ENCODE results near the gene IDI2.
A peak's percentile ranks its signal among the peaks of the same experiment; 100 is the strongest.

IDI2 gene

GRCh38 chr10:987620-987869 is 38.1 kb downstream of the IDI2 start:
- Histone ChIP-seq H3K79me2 (ENCODE audit: low read length) (peaks cover 55% of the 10 kb centered on the region), H2AFZ (ENCODE audit: low read depth, low read length) (peak overlapping the region; percentile 81; the same call in 1 of the 2 replicates)

DNA sequence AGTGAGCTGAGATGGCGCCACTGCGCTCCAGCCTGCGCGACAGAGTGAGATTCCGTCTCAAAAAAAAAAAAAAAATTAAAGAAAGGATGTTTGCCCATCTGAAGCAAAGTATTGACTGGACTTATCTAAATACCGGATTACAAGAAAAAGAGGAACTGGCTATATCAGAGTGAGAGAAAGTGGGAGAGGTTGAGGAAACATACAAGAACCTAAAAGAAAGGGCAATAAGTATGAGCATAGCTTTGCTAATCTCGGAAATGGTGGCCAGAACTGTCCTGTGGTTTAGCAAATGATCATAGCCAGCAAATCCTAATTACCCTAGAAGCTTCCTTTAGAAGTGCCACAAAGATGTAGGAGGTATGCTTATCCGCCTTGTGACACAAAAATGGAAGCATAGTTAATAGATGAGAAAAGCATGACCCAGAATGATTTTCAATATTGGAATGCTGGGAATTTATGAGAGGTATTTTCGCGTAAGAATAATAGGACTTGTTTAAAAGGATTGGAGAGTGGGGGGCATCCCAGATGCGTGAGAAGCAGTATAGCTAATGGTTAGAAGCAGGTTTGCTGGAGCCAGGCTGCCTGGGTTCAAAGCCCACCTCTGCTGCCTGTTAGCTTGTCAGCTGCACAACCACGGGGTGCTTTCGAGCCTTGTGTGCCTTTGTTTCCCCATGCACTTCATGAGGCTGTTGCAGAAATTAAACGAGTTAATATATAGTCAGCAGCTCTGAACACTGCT is 38.6 kb downstream of the IDI2 start:
- H3K9me3 ChIP-seq (ENCODE audit: insufficient read depth, low read length), result no peaks in the 10 kb centered on the region
- H2AFZ ChIP-seq (ENCODE audit: low read depth, low read length), result no peak overlapping the region
- TF ChIP-seq, protein P1, sequence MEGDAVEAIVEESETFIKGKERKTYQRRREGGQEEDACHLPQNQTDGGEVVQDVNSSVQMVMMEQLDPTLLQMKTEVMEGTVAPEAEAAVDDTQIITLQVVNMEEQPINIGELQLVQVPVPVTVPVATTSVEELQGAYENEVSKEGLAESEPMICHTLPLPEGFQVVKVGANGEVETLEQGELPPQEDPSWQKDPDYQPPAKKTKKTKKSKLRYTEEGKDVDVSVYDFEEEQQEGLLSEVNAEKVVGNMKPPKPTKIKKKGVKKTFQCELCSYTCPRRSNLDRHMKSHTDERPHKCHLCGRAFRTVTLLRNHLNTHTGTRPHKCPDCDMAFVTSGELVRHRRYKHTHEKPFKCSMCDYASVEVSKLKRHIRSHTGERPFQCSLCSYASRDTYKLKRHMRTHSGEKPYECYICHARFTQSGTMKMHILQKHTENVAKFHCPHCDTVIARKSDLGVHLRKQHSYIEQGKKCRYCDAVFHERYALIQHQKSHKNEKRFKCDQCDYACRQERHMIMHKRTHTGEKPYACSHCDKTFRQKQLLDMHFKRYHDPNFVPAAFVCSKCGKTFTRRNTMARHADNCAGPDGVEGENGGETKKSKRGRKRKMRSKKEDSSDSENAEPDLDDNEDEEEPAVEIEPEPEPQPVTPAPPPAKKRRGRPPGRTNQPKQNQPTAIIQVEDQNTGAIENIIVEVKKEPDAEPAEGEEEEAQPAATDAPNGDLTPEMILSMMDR (IDR thresholded peaks at IDR 0.05; ENCODE audit: low read depth, low read length), result no peak
- TF ChIP-seq EZH2phosphoT487 (IDR thresholded peaks at IDR 0.05; ENCODE audit: low read depth), result no peak
- no peak overlapping the region for H3K27ac ChIP-seq (ENCODE audit: low read length)
- peaks cover 5% of the 10 kb centered on the region for H4K20me1 ChIP-seq (ENCODE audit: insufficient read depth, low read length)
- peak overlapping the region; percentile 100 for H3K4me3 ChIP-seq (ENCODE audit: low read length)
- H3K27me3 ChIP-seq (ENCODE audit: low read depth, low read length), result no peaks in the 10 kb centered on the region
- peak overlapping the region; percentile 98 for H3K4me2 ChIP-seq (ENCODE audit: low read length)
- H3K36me3 ChIP-seq (replicated peaks; ENCODE audit: low read depth, low read length), result peaks cover 10% of the 10 kb centered on the region
- peaks cover 24% of the 10 kb centered on the region for H3K4me1 ChIP-seq (ENCODE audit: low read length)
- peak overlapping the region; percentile 97 for H3K9ac ChIP-seq (ENCODE audit: low read length)
- H3K79me2 ChIP-seq (ENCODE audit: low read length), result peaks cover 50% of the 10 kb centered on the region

More at GRCh38 chr10:987620-987869, 38.1 kb downstream of the IDI2 start:
- TF ChIP-seq, protein P1 (IDR thresholded peaks at IDR 0.05; ENCODE audit: low read depth, low read length), result no peak
- TF ChIP-seq EZH2phosphoT487 (IDR thresholded peaks at IDR 0.05; ENCODE audit: low read depth), result no peak
- Histone ChIP-seq H4K20me1 (ENCODE audit: insufficient read depth, low read length) (peaks cover 9% of the 10 kb centered on the region), H3K27ac (ENCODE audit: low read length) (peak overlapping the region; percentile 45), H3K36me3 (replicated peaks; ENCODE audit: low read depth, low read length) (peaks cover 10% of the 10 kb centered on the region), H3K4me3 (ENCODE audit: low read length) (peak overlapping the region; percentile 100), H3K9me3 (ENCODE audit: insufficient read depth, low read length) (no peaks in the 10 kb centered on the region), H3K4me2 (ENCODE audit: low read length) (peak overlapping the region; percentile 98), H3K27me3 (ENCODE audit: low read depth, low read length) (no peaks in the 10 kb centered on the region), H3K9ac (ENCODE audit: low read length) (peak overlapping the region; percentile 97), H3K4me1 (ENCODE audit: low read length) (peaks cover 28% of the 10 kb centered on the region)

DNA sequence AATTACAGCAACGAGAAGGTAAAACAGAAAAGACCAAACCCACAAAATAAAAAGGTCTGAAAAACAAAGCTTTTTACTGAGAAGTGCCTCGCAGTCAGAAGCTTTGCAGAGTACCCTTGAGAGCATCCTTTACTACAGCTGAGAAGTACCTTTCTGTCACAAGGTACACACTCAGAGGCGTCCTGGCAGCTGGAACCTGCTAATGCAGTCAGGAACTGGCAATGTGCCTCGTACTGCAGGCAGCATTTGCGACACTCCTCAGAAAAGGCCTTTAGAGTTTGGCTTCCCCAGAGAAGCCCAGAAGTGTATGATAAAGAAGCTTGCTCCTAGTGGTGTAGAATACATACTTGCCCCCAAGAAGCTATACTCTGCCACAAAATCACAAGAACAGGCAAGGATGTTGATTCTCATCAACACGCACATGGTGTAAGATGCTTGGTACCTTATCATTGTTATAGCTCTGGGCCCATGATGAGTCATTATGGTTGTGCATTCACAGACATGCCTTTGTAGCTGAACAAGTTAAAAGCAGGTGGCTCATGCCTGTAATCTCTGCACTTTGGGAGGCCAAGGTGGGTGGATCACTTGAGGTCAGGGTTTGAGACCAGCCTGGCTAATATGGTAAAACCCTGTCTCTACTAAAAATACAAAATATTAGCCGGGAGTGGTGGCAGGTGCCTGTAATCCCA is 39.4 kb downstream of the IDI2 start:
- H3K27me3 ChIP-seq (ENCODE audit: low read depth, low read length), result no peaks in the 10 kb centered on the region
- H3K79me2 ChIP-seq (ENCODE audit: low read length), result peaks cover 42% of the 10 kb centered on the region
- no peak overlapping the region for H3K27ac ChIP-seq (ENCODE audit: low read length)
- peaks cover 8% of the 10 kb centered on the region for H3K36me3 ChIP-seq (replicated peaks; ENCODE audit: low read depth, low read length)
- H3K4me3 ChIP-seq (ENCODE audit: low read length), result no peak overlapping the region
- no peaks in the 10 kb centered on the region for H3K9me3 ChIP-seq (ENCODE audit: insufficient read depth, low read length)
- peaks cover 22% of the 10 kb centered on the region for H3K4me1 ChIP-seq (ENCODE audit: low read length)
- H4K20me1 ChIP-seq (ENCODE audit: insufficient read depth, low read length), result peaks cover 5% of the 10 kb centered on the region
- H3K4me2 ChIP-seq (ENCODE audit: low read length), result no peak overlapping the region
- H2AFZ ChIP-seq (ENCODE audit: low read depth, low read length), result no peak overlapping the region
- TF ChIP-seq EZH2phosphoT487 (IDR thresholded peaks at IDR 0.05; ENCODE audit: low read depth), result no peak
- TF ChIP-seq, protein P1 (IDR thresholded peaks at IDR 0.05; ENCODE audit: low read depth, low read length), result no peak
- no peak overlapping the region for H3K9ac ChIP-seq (ENCODE audit: low read length)

GRCh38 chr10:985361-985760 is 40.3 kb downstream of the IDI2 start:
- H3K9me3 ChIP-seq (ENCODE audit: insufficient read depth, low read length), result no peaks in the 10 kb centered on the region
- H3K27ac ChIP-seq (ENCODE audit: low read length), result no peak overlapping the region
- TF ChIP-seq, protein P1 (IDR thresholded peaks at IDR 0.05; ENCODE audit: low read depth, low read length), result no peak
- TF ChIP-seq EZH2phosphoT487 (IDR thresholded peaks at IDR 0.05; ENCODE audit: low read depth), result no peak
- H3K9ac ChIP-seq (ENCODE audit: low read length), result no peak overlapping the region
- H3K27me3 ChIP-seq (ENCODE audit: low read depth, low read length), result no peaks in the 10 kb centered on the region
- no peak overlapping the region for H3K4me2 ChIP-seq (ENCODE audit: low read length)
- H3K36me3 ChIP-seq (replicated peaks; ENCODE audit: low read depth, low read length), result peaks cover 4% of the 10 kb centered on the region
- H3K79me2 ChIP-seq (ENCODE audit: low read length), result peaks cover 33% of the 10 kb centered on the region
- no peak overlapping the region for H3K4me3 ChIP-seq (ENCODE audit: low read length)
- no peaks in the 10 kb centered on the region for H4K20me1 ChIP-seq (ENCODE audit: insufficient read depth, low read length)
- H2AFZ ChIP-seq (ENCODE audit: low read depth, low read length), result no peak overlapping the region
- H3K4me1 ChIP-seq (ENCODE audit: low read length), result peaks cover 17% of the 10 kb centered on the region
